ENCODE results near the gene PTPRN2. TPM values are rescaled to one million over a fixed set of nuclear protein-coding genes. Genes with fewer than 3 reads are reported as not detected.

PTPRN2 gene
- total and polyA plus RNA-seq, 2 of the 8 experiments (the other 6 are each of a cell fraction or from before 2014, with no cell fraction given): 2.6 to 4.5 TPM

GRCh38 chr7:158237672-158238335 is 349.8 kb downstream of the PTPRN2 start:
- H3K4me2 ChIP-seq (ENCODE audit: insufficient read depth in 1 of 2, low read depth in 2 of 2, low read length in 2 of 2): no peak overlapping the region
- no peak overlapping the region for H3K14ac ChIP-seq (ENCODE audit: insufficient read length)
- H4K5ac ChIP-seq (ENCODE audit: insufficient read length, low read depth, low read length): no peak overlapping the region
- H3K4ac ChIP-seq (replicated peaks; ENCODE audit: insufficient read length, low read depth, low read length): no peak overlapping the region
- peak overlapping the region; percentile 62; the same call in 1 of the 2 replicates for H4K8ac ChIP-seq (ENCODE audit: extremely low read depth, insufficient read depth, low read length)
- H2BK5ac ChIP-seq (ENCODE audit: low read depth, low read length): no peak overlapping the region
- no peak overlapping the region for H3K27ac ChIP-seq (ENCODE audit: low read depth, low read length)
- no peaks in the 10 kb centered on the region for H4K20me1 ChIP-seq (replicated peaks in 1 of 2; ENCODE audit: control insufficient read depth in 1 of 2, insufficient read depth in 2 of 2, low read length in 2 of 2)
- no peak overlapping the region for H2BK120ac ChIP-seq (replicated peaks; ENCODE audit: low read depth, low read length)
- H2AFZ ChIP-seq (ENCODE audit: low read length): no peak overlapping the region
- H3K56ac ChIP-seq (replicated peaks; ENCODE audit: insufficient read length, low read depth, low read length): no peak overlapping the region
- peaks cover 0 to 33% of the 10 kb centered on the region in 2 experiments; a peak in 2 of 4 replicates for H3K9me3 ChIP-seq (ENCODE audit: insufficient read depth in 2 of 2, low read depth in 1 of 2, low read length in 1 of 2)
- H2BK20ac ChIP-seq (ENCODE audit: low read length): no peak overlapping the region
- no peak overlapping the region for H3K4me3 ChIP-seq (ENCODE audit: extremely low read depth in 1 of 4, insufficient read depth in 2 of 4, low read depth in 3 of 4, low read length in 4 of 4)
- no peak for FAIRE-seq
- H2BK12ac ChIP-seq (ENCODE audit: low read depth, low read length): no peak overlapping the region
- no peak overlapping the region for H4K91ac ChIP-seq (replicated peaks; ENCODE audit: insufficient read length, low read length)
- ChIA-PET POLR2A (ENCODE audit: partially characterized antibody) (no interaction called here), CTCF (ENCODE audit: partially characterized antibody) (interaction anchor here (0.5 to 0.7 kb wide), 3 partner anchors 10 to 40 kb away, joined by 3 read pairs; no protein-coding TSS in a partner anchor)
- H2BK15ac ChIP-seq (ENCODE audit: low read length): no peak overlapping the region
- no peaks in the 10 kb centered on the region for H3K4me1 ChIP-seq (replicated peaks in 1 of 4; ENCODE audit: control insufficient read depth in 3 of 4, insufficient read depth in 4 of 4, low read length in 3 of 4)
- H3K23me2 ChIP-seq (ENCODE audit: low read depth, low read length): no peaks in the 10 kb centered on the region
- H3K18ac ChIP-seq (ENCODE audit: extremely low read depth, low read length): no peak overlapping the region
- TF ChIP-seq NANOG (IDR thresholded peaks at IDR 0.05; ENCODE audit: insufficient read depth, low read depth, low read length, poor library complexity, severe bottlenecking): no peak
- no peak for TF ChIP-seq BACH1 (IDR thresholded peaks at IDR 0.05; ENCODE audit: low read length)
- no peaks in the 10 kb centered on the region for H3K79me2 ChIP-seq (ENCODE audit: control insufficient read depth in 1 of 2, insufficient read depth in 2 of 2, low read length in 2 of 2)
- H3K9ac ChIP-seq (replicated peaks in 1 of 4; ENCODE audit: extremely low read depth in 1 of 4, low read depth in 3 of 4, low read length in 3 of 4): no peak overlapping the region
- no peaks in the 10 kb centered on the region for H3K27me3 ChIP-seq (replicated peaks in 1 of 4; ENCODE audit: control insufficient read depth in 3 of 4, extremely low read depth in 1 of 4, insufficient read depth in 3 of 4, low read length in 3 of 4)
- H2AK5ac ChIP-seq (ENCODE audit: low read depth, low read length): no peak overlapping the region
- DNase-seq (ENCODE audit: low read depth in 1 of 2, low spot score in 2 of 2): no peak
- H3K36me3 ChIP-seq (ENCODE audit: control insufficient read depth in 2 of 4, insufficient read depth in 4 of 4, low read length in 3 of 4): no peaks in the 10 kb centered on the region
- H3K23ac ChIP-seq (ENCODE audit: insufficient read length): no peak overlapping the region
- H3K79me1 ChIP-seq (ENCODE audit: low read depth, low read length): no peaks in the 10 kb centered on the region
- 91% methylated on average over 24 of the region's 29 CpGs; no CpG with 5 or more reads in 1 of the 2 experiments for WGBS, 2 experiments (ENCODE audit: extremely low coverage in 1 of 2, insufficient coverage in 1 of 2, insufficient read length in 1 of 2, insufficient replicate concordance in 2 of 2, low coverage in 1 of 2, low lambda C conversion rate in 2 of 2, missing lambda C conversion rate in 1 of 2)

All from H1 (cell line).